ENCODE data around the gene IDH2.
"Not testable (repeated sequence)": the region's sequence is repeated elsewhere in the genome, so short reads cannot be mapped to it uniquely, and the experiment has no call there.

Gene IDH2

GRCh38 chr15:90113166-90113565 lies 10.9 kb upstream of the IDH2 start:
- no peak for DNase-seq

GRCh38 chr15:90109163-90109751 lies 7.0 kb upstream of the IDH2 start:
- not testable (repeated sequence) for DNase-seq

- DNase-seq, result not testable (repeated sequence)
Observed at GRCh38 chr15:90108038-90108437, 5.8 kb upstream of the IDH2 start.

GRCh38 chr15:90106522-90107117 lies 4.4 kb upstream of the IDH2 start:
- DNase-seq, result peak; percentile 70

- no peak for DNase-seq
Observed at GRCh38 chr15:90105521-90105920, 3.3 kb upstream of the IDH2 start.

- DNase-seq, result no peak
Observed at GRCh38 chr15:90104551-90104950, 2.3 kb upstream of the IDH2 start.

GRCh38 chr15:90103701-90104329 lies 1.5 kb upstream of the IDH2 start:
- DNase-seq, result no peak

GRCh38 chr15:90101130-90101968 lies 919 bp downstream of the IDH2 start:
- DNase-seq, result peak; percentile 24

- DNase-seq, result no peak
Observed at GRCh38 chr15:90099868-90100831, 2.1 kb downstream of the IDH2 start.

- no peak for DNase-seq
Observed at GRCh38 chr15:90099072-90099867, 3.0 kb downstream of the IDH2 start.

- no peak for DNase-seq
Observed at GRCh38 chr15:90097475-90097874, 4.8 kb downstream of the IDH2 start.

GRCh38 chr15:90095521-90095959 lies 6.7 kb downstream of the IDH2 start:
- no peak for DNase-seq

- no peak for DNase-seq
Observed at GRCh38 chr15:90091156-90091931, 10.9 kb downstream of the IDH2 start.

GRCh38 chr15:90090226-90090848 lies 11.9 kb downstream of the IDH2 start:
- no peak for DNase-seq

GRCh38 chr15:90087454-90088154 lies 14.7 kb downstream of the IDH2 start:
- no peak for DNase-seq

- DNase-seq, result peak; percentile 7
Observed at GRCh38 chr15:90086868-90087268, 15.4 kb downstream of the IDH2 start.

- no peak for DNase-seq
Observed at GRCh38 chr15:90085565-90085964, 16.7 kb downstream of the IDH2 start.

GRCh38 chr15:90084876-90085423 lies 17.3 kb downstream of the IDH2 start:
- no peak for DNase-seq

- DNase-seq, result no peak
Observed at GRCh38 chr15:90083954-90084607, 18.2 kb downstream of the IDH2 start.

Data from NCI-H2227 treated with DMSO at 0.1 percent for 48 hours (cell line).